GM19463 (cell line): ENCODE results near the gene TRPT1.

ENCODE experiments used
- ATAC-seq: cut with Tn5 transposase; IDR thresholded peaks from one replicate; pipeline ENCODE4 v1.9.1; 2021; ENCODE audit warnings: mild to moderate bottlenecking, moderate library complexity; ENCODE audit not compliant: unreplicated experiment

The TRPT1 gene

DNA sequence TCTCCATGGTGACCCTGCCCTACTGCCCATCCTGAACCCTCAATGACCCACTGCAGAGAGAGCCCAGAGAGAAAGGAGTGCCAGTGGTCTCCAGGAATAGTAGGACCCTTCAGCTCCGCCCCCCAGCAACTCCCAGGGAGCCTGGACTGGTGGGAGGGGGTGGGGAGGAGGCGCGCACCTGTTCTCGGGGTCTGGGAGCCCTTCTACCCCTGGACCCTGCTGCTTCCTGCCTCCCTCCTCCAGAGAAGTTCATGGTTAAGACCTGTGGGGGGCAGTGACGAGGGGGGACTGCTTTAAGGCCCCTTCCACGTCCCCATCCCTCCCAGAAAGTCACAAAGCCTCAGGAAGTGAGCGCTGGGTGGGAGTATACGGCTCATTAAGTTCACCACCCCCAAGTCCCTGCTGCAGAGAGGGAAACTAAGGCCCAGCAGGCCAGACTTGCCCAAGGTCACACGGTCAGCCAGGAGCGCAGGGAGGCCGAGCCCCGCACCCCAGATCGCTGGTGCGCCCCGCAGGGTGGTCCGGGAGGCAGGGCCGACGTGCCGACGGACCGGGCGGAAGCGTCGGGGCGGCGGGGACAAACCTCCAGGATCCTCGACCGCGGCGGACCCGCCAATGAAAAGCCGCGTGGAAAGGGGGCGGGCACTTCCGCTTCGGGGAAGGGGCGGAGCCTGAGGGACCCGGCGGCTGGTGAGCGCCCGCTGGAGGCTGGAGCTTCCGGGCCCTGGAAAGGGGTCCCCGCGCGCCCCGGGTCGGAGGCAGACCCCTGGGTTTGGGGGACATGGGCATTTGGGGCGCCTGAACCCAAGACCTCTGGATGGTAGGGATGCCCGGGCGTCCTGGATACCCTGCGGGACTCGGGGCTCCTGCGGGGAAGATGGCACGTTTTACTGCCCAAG is at the start of gene TRPT1, which contains the start of gene NUDT22:
TRPT1 (minus strand) TSS at position 579 of the 899 bp plus-strand sequence; CDS start at position 253, 326 bp downstream.
NUDT22 (plus strand) TSS at position 667 of the 899 bp plus-strand sequence. CDS start 379 bp downstream, outside the sequence.
- ATAC-seq, result peak; percentile 53

GRCh38 chr11:64275031-64275800 is 49.2 kb upstream of the TRPT1 start:
- no peak for ATAC-seq

GRCh38 chr11:64269540-64270220 is 43.7 kb upstream of the TRPT1 start:
- ATAC-seq, result peak; percentile 70

GRCh38 chr11:64268893-64269539 is 43.0 kb upstream of the TRPT1 start:
- no peak for ATAC-seq

GRCh38 chr11:64268025-64268892 is 42.3 kb upstream of the TRPT1 start:
- no peak for ATAC-seq

DNA sequence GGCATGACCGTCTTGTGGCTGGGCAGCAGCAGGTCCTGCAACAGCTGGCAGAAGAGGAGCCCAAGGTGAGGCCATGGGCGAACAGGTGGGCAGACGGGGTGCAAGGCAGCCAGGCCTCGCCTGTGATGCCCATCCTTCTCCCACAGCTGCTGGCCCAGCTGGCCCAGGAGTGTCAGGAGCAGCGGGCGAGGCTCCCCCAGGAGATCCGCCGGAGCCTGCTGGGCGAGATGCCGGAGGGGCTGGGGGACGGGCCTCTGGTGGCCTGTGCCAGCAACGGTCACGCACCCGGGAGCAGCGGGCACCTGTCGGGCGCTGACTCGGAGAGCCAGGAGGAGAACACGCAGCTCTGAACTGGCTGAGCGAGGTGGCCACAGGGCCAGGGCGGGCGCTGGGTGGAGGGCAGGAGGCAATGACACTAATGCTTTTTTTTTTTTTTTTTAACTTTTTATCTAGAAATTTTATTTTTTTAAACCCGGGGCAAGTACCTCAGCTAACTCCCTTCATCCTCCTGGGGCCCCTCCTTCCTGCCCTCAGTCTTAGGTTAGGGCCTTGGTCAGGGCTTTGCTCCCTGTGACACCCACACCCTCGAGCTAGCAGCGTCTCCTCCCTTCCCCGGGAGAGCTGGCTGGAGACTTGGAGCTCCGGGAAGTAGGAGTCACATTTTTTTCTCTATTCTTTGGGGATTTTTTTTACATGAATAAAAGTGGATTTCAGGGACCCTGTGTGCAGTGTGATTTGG is 41.4 kb upstream of the TRPT1 start:
- ATAC-seq, result no peak

DNA sequence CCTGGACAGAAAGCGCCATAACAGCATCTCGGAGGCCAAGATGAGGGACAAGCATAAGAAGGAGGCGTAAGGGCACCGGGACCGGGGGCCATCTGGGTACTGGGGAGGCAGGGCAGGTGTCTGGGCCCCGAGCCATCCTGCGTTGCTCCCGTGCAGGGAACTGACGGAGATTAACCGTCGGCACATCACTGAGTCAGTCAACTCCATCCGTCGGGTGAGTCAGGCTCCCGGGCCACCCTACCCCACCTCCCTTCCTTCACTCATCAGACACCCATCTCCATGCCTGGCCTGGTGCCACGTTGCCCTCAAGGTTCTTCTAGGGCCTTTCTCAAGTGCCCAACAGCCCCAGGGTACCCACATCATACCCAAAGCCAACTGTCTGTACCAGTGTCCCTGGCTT is 40.4 kb upstream of the TRPT1 start:
- ATAC-seq, result no peak

DNA sequence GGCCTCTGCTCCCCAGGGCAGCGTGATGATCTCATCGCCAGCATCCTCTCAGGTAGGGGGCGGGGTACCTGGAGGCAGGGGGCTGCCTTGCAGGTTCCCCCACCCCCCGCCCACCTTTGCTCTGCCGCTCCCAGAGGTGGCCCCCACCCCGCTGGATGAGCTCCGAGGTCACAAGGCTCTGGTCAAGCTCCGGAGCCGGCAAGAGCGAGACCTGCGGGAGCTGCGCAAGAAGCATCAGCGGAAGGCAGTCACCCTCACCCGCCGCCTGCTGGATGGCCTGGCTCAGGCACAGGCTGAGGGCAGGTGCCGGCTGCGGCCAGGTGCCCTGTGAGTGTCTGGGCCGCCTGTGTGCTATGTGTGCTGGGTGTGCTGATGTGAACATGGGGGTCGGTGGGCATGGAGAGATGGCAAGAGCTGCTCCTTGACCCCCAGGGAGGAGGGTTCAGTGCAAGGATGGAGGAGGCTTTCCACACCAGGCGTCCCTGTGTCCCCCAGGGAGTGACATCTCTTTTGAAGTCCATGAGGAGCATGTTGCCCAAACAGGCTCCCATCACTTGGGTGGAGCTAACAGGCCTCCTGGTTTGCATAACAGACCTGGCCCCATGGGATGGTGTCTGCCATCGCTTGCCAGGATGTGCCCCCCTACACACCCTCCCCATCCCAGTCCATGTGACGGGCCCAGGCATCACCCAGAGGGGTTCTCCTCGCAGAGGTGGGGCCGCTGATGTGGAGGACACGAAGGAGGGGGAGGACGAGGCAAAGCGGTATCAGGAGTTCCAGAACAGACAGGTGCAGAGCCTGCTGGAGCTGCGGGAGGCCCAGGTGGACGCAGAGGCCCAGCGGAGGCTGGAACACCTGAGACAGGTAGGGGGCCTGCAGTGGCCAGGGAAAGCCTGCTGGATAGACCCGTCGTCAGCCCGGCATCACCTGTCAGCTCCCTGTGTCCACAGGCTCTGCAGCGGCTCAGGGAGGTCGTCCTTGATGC is 39.5 kb upstream of the TRPT1 start:
- no peak for ATAC-seq

DNA sequence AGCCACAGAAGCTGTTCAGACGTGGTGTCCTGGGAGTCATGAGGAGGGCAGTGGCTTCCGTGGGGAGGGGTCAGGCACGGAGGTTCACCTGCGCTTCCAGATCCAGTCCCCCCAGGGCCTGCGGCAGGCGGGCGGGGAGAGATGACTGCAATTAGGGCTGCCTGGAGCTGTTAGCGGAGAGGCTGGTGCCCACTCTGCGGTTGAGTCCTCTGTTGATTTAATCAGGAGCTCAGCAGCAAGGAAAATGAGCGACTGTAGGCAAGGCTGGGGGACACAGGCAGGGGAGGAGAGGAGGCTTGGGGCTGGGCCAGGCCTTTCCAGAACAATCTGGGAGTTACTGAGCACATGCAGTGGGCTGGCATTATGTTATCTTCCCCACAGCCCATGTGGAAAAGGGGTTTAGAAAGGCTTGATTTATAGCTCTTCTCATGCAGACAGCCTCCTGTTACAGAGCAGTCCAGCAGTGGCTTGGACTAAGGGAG is 38.4 kb upstream of the TRPT1 start:
- no peak for ATAC-seq

DNA sequence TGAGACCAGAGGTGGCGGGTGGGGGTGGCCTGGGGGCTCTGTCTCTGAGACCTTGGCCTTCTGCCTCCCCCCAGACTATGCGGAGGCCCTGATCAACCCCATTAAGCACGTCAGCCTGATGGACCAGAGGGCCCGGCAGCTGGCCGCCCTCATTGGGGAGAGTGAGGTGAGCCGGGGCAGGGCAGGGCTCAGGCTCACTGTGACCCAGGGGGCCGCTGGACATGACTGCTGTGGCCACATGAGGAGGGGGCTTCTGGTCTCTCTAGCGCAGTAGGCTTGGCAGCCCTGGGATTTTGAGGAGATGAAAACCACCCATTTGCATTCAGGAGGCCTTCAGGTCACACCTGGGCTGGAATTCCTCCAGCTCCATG is 37.9 kb upstream of the TRPT1 start:
- no peak for ATAC-seq

GRCh38 chr11:64263021-64263946 is 37.3 kb upstream of the TRPT1 start:
- ATAC-seq, result no peak

DNA sequence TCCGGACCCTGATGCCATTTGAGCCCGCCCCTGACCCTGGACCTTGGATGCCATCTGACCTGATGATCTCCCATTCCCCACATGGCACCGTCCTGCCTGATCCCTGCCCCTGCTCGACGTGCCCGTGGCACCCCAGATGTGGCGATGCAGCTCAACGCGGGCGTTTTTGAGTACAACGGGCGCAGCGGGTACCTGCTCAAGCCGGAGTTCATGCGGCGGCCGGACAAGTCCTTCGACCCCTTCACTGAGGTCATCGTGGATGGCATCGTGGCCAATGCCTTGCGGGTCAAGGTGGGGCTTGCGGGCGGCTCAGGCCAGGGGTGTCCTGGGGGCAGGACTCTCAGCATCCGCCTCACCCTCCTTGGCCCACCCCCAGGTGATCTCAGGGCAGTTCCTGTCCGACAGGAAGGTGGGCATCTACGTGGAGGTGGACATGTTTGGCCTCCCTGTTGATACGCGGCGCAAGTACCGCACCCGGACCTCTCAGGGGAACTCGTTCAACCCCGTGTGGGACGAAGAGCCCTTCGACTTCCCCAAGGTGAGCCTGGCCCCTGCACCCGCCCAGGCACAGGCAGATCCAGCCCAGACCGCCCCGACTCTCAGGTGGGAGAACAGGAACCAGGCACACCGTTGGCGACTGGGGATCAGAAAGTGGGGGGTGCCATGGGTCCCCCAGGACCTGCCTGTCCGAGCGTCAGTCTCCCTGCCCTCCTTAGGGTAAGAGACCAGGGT is 36.5 kb upstream of the TRPT1 start:
- ATAC-seq, result no peak

GRCh38 chr11:64261556-64262080 is 35.6 kb upstream of the TRPT1 start:
- ATAC-seq, result no peak

- ATAC-seq, result no peak
Measured at GRCh38 chr11:64260147-64260708, 34.2 kb upstream of the TRPT1 start.

DNA sequence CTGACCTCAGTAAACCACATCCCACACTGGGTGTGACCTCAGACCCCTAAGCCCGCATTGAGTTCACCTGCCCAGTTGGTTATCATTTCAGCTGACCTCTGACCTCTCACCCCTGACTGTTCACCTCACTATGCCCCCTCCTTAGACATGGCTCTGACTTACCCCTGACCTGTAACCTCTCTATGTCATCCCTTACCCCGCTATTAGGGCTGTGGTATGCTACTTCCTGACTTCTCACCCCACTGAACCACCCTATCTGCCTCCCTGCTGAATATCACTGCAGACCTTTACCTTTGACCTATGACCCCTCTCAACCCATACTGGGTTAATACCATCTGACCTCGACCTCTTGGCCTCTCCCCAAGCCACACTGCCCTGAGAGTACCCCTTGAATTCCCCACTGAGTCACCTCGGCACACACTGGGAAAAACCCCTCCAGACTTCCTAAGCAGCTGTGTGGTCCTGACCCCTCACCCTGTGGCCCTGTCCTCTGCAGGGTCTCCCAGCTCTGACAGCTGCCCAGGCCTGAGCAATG is 33.6 kb upstream of the TRPT1 start:
- no peak for ATAC-seq
